ENCODE data around the gene RUNX1. TPM values are rescaled to one million over a fixed set of nuclear protein-coding genes. Genes with fewer than 3 reads are reported as not detected.

RUNX1 gene
- total RNA-seq, 1 donor, result 40.9 TPM

DNA sequence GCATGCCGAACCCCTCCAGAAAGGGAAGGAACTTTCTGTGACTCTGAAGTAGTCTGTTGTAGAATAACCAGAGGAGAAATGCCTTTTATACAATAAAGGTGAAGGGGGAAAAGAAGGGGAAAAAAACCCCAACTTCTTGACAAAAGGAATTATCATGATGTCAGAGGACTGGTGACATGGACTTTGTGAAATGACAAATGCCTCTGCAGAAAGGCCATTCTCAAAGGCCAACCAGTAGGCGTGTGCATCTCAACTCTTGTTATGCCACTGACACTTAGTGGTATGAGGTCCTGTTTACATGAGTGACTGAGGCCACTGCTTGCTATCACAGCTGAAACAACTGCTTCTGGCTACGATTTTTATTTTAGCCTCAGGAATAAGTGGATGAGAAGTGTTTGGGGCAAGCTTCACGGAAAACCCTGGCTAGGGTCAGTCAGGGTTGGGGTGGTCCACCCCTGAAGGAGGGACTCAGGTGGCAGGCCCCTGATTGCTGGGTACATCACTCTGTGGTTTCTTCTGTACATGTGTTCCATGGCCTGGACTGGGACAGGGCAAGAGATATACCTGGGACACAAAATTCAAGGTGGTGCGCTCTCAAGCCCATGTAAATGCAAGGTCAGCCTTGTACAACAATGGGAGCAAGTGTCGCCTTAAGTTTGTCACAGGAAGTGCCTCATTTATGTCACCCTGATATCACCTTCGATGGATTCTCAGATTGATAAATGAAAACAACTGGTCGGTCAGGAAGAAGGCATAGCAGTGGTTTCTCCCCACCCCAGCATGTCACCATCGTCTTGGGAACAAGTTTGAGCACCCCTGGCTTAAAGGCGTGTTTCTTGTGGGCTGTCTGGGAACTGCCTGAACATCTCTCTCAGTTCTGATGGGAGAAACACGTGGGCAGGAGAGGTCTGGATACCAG is 12.4 kb downstream of the RUNX1 start:
- Histone ChIP-seq H3K79me2 (ENCODE audit: insufficient read depth, low read length) (peaks cover 48% of the 10 kb centered on the region), H3K27ac (ENCODE audit: low read depth, low read length) (no peak overlapping the region), H2AFZ (ENCODE audit: low read length) (no peak overlapping the region), H3K4me1 (ENCODE audit: insufficient read depth, low read length) (peaks cover 7% of the 10 kb centered on the region), H3K36me3 (ENCODE audit: insufficient read depth, low read length) (peaks cover 6% of the 10 kb centered on the region), H3K9me3 (ENCODE audit: low read depth, low read length) (no peaks in the 10 kb centered on the region), H3K27me3 (ENCODE audit: insufficient read depth, low read length) (no peaks in the 10 kb centered on the region), H4K20me1 (ENCODE audit: insufficient read depth, low read length) (peaks cover 16% of the 10 kb centered on the region), H3K4me2 (ENCODE audit: insufficient read depth, low read length) (no peak overlapping the region), H3K4me3 (ENCODE audit: insufficient read depth, low read length) (no peak overlapping the region)
- DNase-seq (ENCODE audit: insufficient read length, low spot score, missing footprints), result no peak
- TF ChIP-seq, protein P1, sequence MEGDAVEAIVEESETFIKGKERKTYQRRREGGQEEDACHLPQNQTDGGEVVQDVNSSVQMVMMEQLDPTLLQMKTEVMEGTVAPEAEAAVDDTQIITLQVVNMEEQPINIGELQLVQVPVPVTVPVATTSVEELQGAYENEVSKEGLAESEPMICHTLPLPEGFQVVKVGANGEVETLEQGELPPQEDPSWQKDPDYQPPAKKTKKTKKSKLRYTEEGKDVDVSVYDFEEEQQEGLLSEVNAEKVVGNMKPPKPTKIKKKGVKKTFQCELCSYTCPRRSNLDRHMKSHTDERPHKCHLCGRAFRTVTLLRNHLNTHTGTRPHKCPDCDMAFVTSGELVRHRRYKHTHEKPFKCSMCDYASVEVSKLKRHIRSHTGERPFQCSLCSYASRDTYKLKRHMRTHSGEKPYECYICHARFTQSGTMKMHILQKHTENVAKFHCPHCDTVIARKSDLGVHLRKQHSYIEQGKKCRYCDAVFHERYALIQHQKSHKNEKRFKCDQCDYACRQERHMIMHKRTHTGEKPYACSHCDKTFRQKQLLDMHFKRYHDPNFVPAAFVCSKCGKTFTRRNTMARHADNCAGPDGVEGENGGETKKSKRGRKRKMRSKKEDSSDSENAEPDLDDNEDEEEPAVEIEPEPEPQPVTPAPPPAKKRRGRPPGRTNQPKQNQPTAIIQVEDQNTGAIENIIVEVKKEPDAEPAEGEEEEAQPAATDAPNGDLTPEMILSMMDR (IDR thresholded peaks at IDR 0.05; ENCODE audit: extremely low read depth, low read depth, low read length), result no peak

DNA sequence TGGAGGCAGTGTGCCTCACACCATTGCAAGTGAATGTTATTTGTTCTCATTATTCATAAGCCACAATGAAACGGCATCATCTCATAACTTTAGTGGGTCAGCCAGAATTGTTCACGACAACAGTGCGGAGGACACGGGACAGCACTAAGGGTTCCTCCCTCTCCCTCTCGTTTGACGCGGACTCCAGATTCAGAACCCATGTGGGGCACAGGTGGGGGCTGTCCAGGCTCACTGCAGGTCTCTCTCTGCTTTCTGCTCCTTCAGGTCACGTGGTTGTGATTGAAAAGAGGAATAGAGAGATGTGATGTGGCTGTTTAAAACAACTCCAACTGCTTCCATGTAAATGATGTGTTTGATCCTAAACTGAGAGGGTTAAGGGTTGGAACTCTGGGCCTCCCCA is 13.5 kb downstream of the RUNX1 start:
- DNase-seq (ENCODE audit: insufficient read length, low spot score, missing footprints), result no peak
- peaks cover 16% of the 10 kb centered on the region for H4K20me1 ChIP-seq (ENCODE audit: insufficient read depth, low read length)
- H3K27me3 ChIP-seq (ENCODE audit: insufficient read depth, low read length), result no peaks in the 10 kb centered on the region
- peaks cover 47% of the 10 kb centered on the region for H3K79me2 ChIP-seq (ENCODE audit: insufficient read depth, low read length)
- H2AFZ ChIP-seq (ENCODE audit: low read length), result no peak overlapping the region
- H3K4me3 ChIP-seq (ENCODE audit: insufficient read depth, low read length), result no peak overlapping the region
- H3K4me2 ChIP-seq (ENCODE audit: insufficient read depth, low read length), result no peak overlapping the region
- H3K36me3 ChIP-seq (ENCODE audit: insufficient read depth, low read length), result peaks cover 6% of the 10 kb centered on the region
- TF ChIP-seq, protein P1 (IDR thresholded peaks at IDR 0.05; ENCODE audit: extremely low read depth, low read depth, low read length), result no peak
- no peaks in the 10 kb centered on the region for H3K9me3 ChIP-seq (ENCODE audit: low read depth, low read length)
- no peaks in the 10 kb centered on the region for H3K4me1 ChIP-seq (ENCODE audit: insufficient read depth, low read length)
- H3K27ac ChIP-seq (ENCODE audit: low read depth, low read length), result no peak overlapping the region

- peaks cover 16% of the 10 kb centered on the region for H4K20me1 ChIP-seq (ENCODE audit: insufficient read depth, low read length)
- peaks cover 6% of the 10 kb centered on the region for H3K36me3 ChIP-seq (ENCODE audit: insufficient read depth, low read length)
- no peaks in the 10 kb centered on the region for H3K9me3 ChIP-seq (ENCODE audit: low read depth, low read length)
- no peak overlapping the region for H3K27ac ChIP-seq (ENCODE audit: low read depth, low read length)
- no peak overlapping the region for H3K4me2 ChIP-seq (ENCODE audit: insufficient read depth, low read length)
- TF ChIP-seq, protein P1 (IDR thresholded peaks at IDR 0.05; ENCODE audit: extremely low read depth, low read depth, low read length), result no peak
- no peaks in the 10 kb centered on the region for H3K27me3 ChIP-seq (ENCODE audit: insufficient read depth, low read length)
- peaks cover 45% of the 10 kb centered on the region for H3K79me2 ChIP-seq (ENCODE audit: insufficient read depth, low read length)
- no peak overlapping the region for H2AFZ ChIP-seq (ENCODE audit: low read length)
- H3K4me1 ChIP-seq (ENCODE audit: insufficient read depth, low read length), result no peaks in the 10 kb centered on the region
- no peak overlapping the region for H3K4me3 ChIP-seq (ENCODE audit: insufficient read depth, low read length)
- no peak for DNase-seq (ENCODE audit: insufficient read length, low spot score, missing footprints)
Observed at GRCh38 chr21:35035116-35035515, 14.0 kb downstream of the RUNX1 start.

- TF ChIP-seq, protein P1 (IDR thresholded peaks at IDR 0.05; ENCODE audit: extremely low read depth, low read depth, low read length), result no peak
- no peak for DNase-seq (ENCODE audit: insufficient read length, low spot score, missing footprints)
- Histone ChIP-seq H3K9me3 (ENCODE audit: low read depth, low read length) (no peaks in the 10 kb centered on the region), H3K4me2 (ENCODE audit: insufficient read depth, low read length) (no peak overlapping the region), H4K20me1 (ENCODE audit: insufficient read depth, low read length) (peaks cover 16% of the 10 kb centered on the region), H3K27ac (ENCODE audit: low read depth, low read length) (no peak overlapping the region), H3K27me3 (ENCODE audit: insufficient read depth, low read length) (no peaks in the 10 kb centered on the region), H3K4me3 (ENCODE audit: insufficient read depth, low read length) (no peak overlapping the region), H2AFZ (ENCODE audit: low read length) (no peak overlapping the region), H3K79me2 (ENCODE audit: insufficient read depth, low read length) (peaks cover 46% of the 10 kb centered on the region), H3K4me1 (ENCODE audit: insufficient read depth, low read length) (no peaks in the 10 kb centered on the region), H3K36me3 (ENCODE audit: insufficient read depth, low read length) (peaks cover 8% of the 10 kb centered on the region)
Observed at GRCh38 chr21:35034203-35034926, 14.7 kb downstream of the RUNX1 start.

All from osteoblast (primary cell).